Ovary (tissue), 9 donors: ENCODE measurements around the gene PLA2G12A. TPM values are rescaled to one million over a fixed set of nuclear protein-coding genes. Genes with fewer than 3 reads are reported as not detected.

Experiments
- DNase-seq, 5 donors: peaks; one replicate each; pipeline ENCODE4 v3.0.0-alpha.2; 2019 to 2020
- H3K27ac ChIP-seq, 2 donors: fragments of 200-600 bp; one replicate each; pipeline versions ENCODE4 v1.5.1 to v1.8.0; 2019 to 2022
- H3K27me3 ChIP-seq: fragments of 200-600 bp; one replicate; pipeline ENCODE4 v1.8.0; 2022
- H3K36me3 ChIP-seq: fragments of 200-600 bp; sonication (generic); one replicate; pipeline ENCODE4 v1.5.1; 2019
- H3K4me1 ChIP-seq: one replicate; pipeline ENCODE4 v1.8.1; 2013; ENCODE audit warnings: mild to moderate bottlenecking, moderate library complexity; ENCODE audit not compliant: insufficient read depth
- H3K4me3 ChIP-seq: fragments of 200-600 bp; sonication (generic); one replicate; pipeline ENCODE4 v1.5.1; 2017
- H3K9me3 ChIP-seq, 2 donors: fragments of 200-600 bp in 1 of 2; sonication (generic) in 1 of 2; one replicate each; pipeline versions ENCODE4 v1.5.1 to v1.8.1; 2013 to 2019; ENCODE audit warnings: mild to moderate bottlenecking in 1 of 2, moderate library complexity in 1 of 2
- EP300 ChIP-seq: sonication (generic); formaldehyde crosslinking; IDR thresholded peaks from one replicate; pipeline ENCODE4 v1.6.1; 2017; ENCODE audit warnings: antibody characterized with exemption
- POLR2A ChIP-seq: fragments of 450-650 bp; IDR thresholded peaks from one replicate; pipeline ENCODE4 v1.6.1; 2017; ENCODE audit warnings: antibody characterized with exemption, mild to moderate bottlenecking, moderate library complexity
- WGBS, 3 donors: extraction: QIAGEN DNeasy Blood & Tissue Kit in 1 of 3; methylation state at CpG; one replicate each; pipeline versions ENCODE4 v1.1.5 to v1.1.7; 2013 to 2017; 5-methylcytosine and 5-hydroxymethylcytosine counted together
- intact Hi-C, 4 donors: fragments of 100-400 bp; cut with DNase I; formaldehyde crosslinking; loops; one replicate each; pipeline versions ENCODE4 v1.11.0 to v1.15.1; 2022 to 2023
- polyA plus RNA-seq, 2 donors: library from polyadenylated mRNA; stranded (reverse); fragments of 200-250 nt in 1 of 2; fragments of 350-450 nt in 1 of 2; fragmentation: Illumina TruSeq in 1 of 2; extraction: RNeasy Lipid Tissue Mini Kit (QIAGEN cat#74804) in 1 of 2; gene quantifications; one replicate each; pipeline ENCODE4 v1.2.3, GENCODE V29; 2013 to 2014
- total RNA-seq, 7 donors: library from RNA; depleted of rRNA in 2 of 7; stranded (reverse); fragments of >200 nt in 2 of 7; fragmentation: NEBNext Ultra II Directional in 3 of 7; extraction: Animal tissue kit (Norgen Biotek cat#: 25700) in 3 of 7; gene quantifications; one replicate each; pipeline versions ENCODE4 v1.1.0 to v1.2.4, GENCODE V29; 2016 to 2023
- TF ChIP-seq, protein P1 (sequence below), 3 donors: fragments of 450-650 bp in 2 of 3; fragments of 200-600 bp in 1 of 3; IDR thresholded peaks; one replicate each; pipeline versions ENCODE4 v1.5.1 to v1.8.0; 2016 to 2022; ENCODE audit warnings: antibody characterized with exemption in 3 of 3, mild to moderate bottlenecking in 1 of 3
- donor health status: DM: no; HTN: no; CAD: no; lungs with moderate emphysema.
- donor health status: DM: no; HTN: no; CAD: no.
- donor health status: Bipolar disorder and iron deficiency.
- donor health status: DM: yes; HTN: yes; CAD: no.
- donor health status: DM: no; HTN: no; CAD: no.
- donor health status: DM: yes; HTN: yes; CAD: no.

Gene PLA2G12A
- total and polyA plus RNA-seq, 9 donors: 11.0 to 84.3 (median 31.7) TPM

- no peak for TF ChIP-seq EP300
- no peak for TF ChIP-seq POLR2A
- TF ChIP-seq, protein P1, sequence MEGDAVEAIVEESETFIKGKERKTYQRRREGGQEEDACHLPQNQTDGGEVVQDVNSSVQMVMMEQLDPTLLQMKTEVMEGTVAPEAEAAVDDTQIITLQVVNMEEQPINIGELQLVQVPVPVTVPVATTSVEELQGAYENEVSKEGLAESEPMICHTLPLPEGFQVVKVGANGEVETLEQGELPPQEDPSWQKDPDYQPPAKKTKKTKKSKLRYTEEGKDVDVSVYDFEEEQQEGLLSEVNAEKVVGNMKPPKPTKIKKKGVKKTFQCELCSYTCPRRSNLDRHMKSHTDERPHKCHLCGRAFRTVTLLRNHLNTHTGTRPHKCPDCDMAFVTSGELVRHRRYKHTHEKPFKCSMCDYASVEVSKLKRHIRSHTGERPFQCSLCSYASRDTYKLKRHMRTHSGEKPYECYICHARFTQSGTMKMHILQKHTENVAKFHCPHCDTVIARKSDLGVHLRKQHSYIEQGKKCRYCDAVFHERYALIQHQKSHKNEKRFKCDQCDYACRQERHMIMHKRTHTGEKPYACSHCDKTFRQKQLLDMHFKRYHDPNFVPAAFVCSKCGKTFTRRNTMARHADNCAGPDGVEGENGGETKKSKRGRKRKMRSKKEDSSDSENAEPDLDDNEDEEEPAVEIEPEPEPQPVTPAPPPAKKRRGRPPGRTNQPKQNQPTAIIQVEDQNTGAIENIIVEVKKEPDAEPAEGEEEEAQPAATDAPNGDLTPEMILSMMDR (IDR thresholded peaks at IDR 0.05): no peak
- 80 to 86% (median 82%) methylated on average over 3 of the region's 3 CpGs for WGBS, 3 donors
Observed at GRCh38 chr4:109739547-109739946, 9.7 kb upstream of the PLA2G12A start.

GRCh38 chr4:109738104-109738872, 8.4 kb upstream of the PLA2G12A start:
- no peak for TF ChIP-seq EP300
- TF ChIP-seq POLR2A: no peak
- TF ChIP-seq, protein P1 (IDR thresholded peaks at IDR 0.05): no peak
- Histone ChIP-seq H3K4me3 (no peak overlapping the region), H3K36me3 (no peaks in the 10 kb centered on the region), H3K27me3 (no peaks in the 10 kb centered on the region), H3K4me1 (no peaks in the 10 kb centered on the region), H3K27ac (no peak overlapping the region), H3K9me3 (peaks cover 0 to 3% of the 10 kb centered on the region in 2 donors)
- no peak for DNase-seq
- 88 to 92% (median 90%) methylated on average over 10 of the region's 10 CpGs for WGBS, 3 donors
- intact Hi-C loops: loop anchor here in 1 of 4 donors (10.0 kb wide), 2 partner anchors 77 to 303 kb away; partner anchors contain the start of genes GAR1 and SEC24B

More at GRCh38 chr4:109739547-109739946, 9.7 kb upstream of the PLA2G12A start:
- intact Hi-C loops: loop anchor here in 1 of 4 donors (10.0 kb wide), 2 partner anchors 75 to 305 kb away; partner anchors contain the start of genes GAR1 and SEC24B
- no peak for DNase-seq
- H3K27ac ChIP-seq: no peak overlapping the region
- no peaks in the 10 kb centered on the region for H3K36me3 ChIP-seq
- no peaks in the 10 kb centered on the region for H3K4me1 ChIP-seq
- H3K27me3 ChIP-seq: no peaks in the 10 kb centered on the region
- H3K4me3 ChIP-seq: no peak overlapping the region
- H3K9me3 ChIP-seq: peaks cover 0 to 3% of the 10 kb centered on the region in 2 donors

DNA sequence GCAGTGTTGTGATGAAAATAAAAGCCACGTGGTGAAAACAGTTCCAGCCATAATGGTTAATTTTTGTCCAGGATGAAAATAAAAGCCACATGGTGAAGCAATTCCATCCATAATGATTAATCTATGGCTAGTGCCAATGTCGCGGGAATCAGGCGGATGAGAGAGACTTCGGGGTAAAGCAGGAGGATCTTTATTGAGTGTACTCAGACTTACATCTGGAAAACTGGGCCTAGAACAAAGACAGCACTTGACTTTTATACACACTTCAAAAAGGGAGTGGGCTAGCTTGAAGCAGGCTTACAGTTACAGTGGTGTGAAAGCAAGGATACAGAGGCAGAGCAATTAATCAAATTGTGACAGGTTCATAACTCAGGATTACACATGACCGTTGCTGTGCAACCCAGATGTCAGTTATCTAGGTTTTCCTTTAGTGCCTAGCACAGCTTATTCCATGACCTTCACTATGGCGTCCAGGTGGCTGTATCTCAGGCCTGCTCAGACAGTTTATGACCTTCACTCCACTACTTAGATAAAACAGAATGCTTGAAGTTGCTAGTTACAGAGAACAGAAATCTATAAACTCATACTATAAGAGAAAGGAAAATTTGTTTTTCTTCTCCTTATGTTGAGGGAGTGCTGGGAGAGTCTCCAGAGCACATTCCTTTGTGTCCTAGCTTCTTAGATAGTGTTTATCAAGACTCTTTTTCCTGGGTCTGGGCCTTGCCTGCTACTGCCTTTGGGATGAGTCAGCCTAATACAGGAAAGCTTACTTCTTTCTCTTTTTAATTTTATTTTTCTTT, 5.9 kb upstream of the PLA2G12A start:
- Histone ChIP-seq H3K9me3 (peaks cover 0 to 3% of the 10 kb centered on the region in 2 donors), H3K36me3 (no peaks in the 10 kb centered on the region), H3K27me3 (no peaks in the 10 kb centered on the region), H3K4me1 (no peaks in the 10 kb centered on the region), H3K4me3 (no peak overlapping the region), H3K27ac (no peak overlapping the region)
- intact Hi-C loops: loop anchor here in 1 of 4 donors (10.0 kb wide), 2 partner anchors 79 to 301 kb away; partner anchors contain the start of genes GAR1 and SEC24B
- DNase-seq: no peak
- TF ChIP-seq EP300 (no peak), POLR2A (no peak)
- TF ChIP-seq, protein P1 (IDR thresholded peaks at IDR 0.05): no peak
- WGBS, 3 donors: 45 to 55% (median 52%) methylated on average over 7 of the region's 7 CpGs

GRCh38 chr4:109733728-109734127, 3.9 kb upstream of the PLA2G12A start:
- TF ChIP-seq, protein P1 (IDR thresholded peaks at IDR 0.05): no peak
- no peak for TF ChIP-seq EP300
- TF ChIP-seq POLR2A: no peak
- Histone ChIP-seq H3K9me3 (peaks cover 0 to 3% of the 10 kb centered on the region in 2 donors), H3K4me1 (no peaks in the 10 kb centered on the region), H3K27ac (no peak overlapping the region), H3K27me3 (no peaks in the 10 kb centered on the region), H3K36me3 (no peaks in the 10 kb centered on the region), H3K4me3 (no peak overlapping the region)
- no peak for DNase-seq
- intact Hi-C loops: loop anchor here in 1 of 4 donors (10.0 kb wide), 2 partner anchors 81 to 299 kb away; partner anchors contain the start of genes GAR1 and SEC24B
- WGBS, 3 donors: 90 to 92% (median 91%) methylated on average over 5 of the region's 5 CpGs
